GM18873 (cell line): ENCODE measurements around the gene FH.

Source experiments
- ATAC-seq: cut with Tn5 transposase; IDR thresholded peaks from one replicate; pipeline ENCODE4 v1.9.1; 2021; ENCODE audit warnings: mild to moderate bottlenecking, moderate library complexity, moderate number of reproducible peaks; ENCODE audit not compliant: unreplicated experiment, low FRiP score

FH gene

GRCh38 chr1:241460098-241460873, 59.3 kb downstream of the FH start:
- no peak for ATAC-seq

GRCh38 chr1:241459186-241459802, 60.3 kb downstream of the FH start:
- ATAC-seq = no peak

GRCh38 chr1:241457421-241457820, 62.1 kb downstream of the FH start:
- ATAC-seq = no peak

GRCh38 chr1:241456743-241457142, 62.8 kb downstream of the FH start:
- no peak for ATAC-seq

- ATAC-seq = no peak
These were observed 65.8 kb downstream of the FH start for GRCh38 chr1:241453732-241454131.

- no peak for ATAC-seq
These were observed 67.6 kb downstream of the FH start for GRCh38 chr1:241451956-241452355.
